Stimulated activated CD4-positive, alpha-beta T cell treated with anti-CD3 and anti-CD28 coated beads, Interleukin-1b, Interleukin-23, amount 100 ng/mL, for 48 hours (primary cell): ENCODE results near the gene PIP5K1C.
"Not testable (repeated sequence)": the region's sequence is repeated elsewhere in the genome, so short reads cannot be mapped to it uniquely, and the experiment has no call there.

Experiments used
- DNase-seq: peaks from one replicate; pipeline ENCODE4 v3.0.0-alpha.2; 2020

Gene PIP5K1C

DNA sequence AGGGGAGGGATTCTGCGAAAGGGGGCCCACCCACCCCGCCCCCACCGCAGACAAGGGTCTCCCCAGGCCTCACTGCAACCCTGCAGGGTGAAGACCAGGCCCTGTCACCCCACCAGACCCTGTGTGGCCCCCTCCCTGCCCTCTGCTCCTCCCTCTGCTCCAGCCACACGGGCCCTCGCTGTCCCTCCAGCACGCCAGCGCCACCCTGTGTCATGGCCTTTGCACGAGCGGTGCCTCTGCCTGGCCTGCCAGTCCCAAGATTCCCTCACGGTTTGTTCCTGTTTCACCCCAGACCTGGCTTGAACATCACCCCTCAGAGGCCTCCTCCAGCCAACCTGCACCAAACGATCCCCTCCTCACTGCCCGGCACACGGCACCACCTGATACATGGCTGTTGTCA lies 27.3 kb downstream of the PIP5K1C start:
- DNase-seq, result no peak

DNA sequence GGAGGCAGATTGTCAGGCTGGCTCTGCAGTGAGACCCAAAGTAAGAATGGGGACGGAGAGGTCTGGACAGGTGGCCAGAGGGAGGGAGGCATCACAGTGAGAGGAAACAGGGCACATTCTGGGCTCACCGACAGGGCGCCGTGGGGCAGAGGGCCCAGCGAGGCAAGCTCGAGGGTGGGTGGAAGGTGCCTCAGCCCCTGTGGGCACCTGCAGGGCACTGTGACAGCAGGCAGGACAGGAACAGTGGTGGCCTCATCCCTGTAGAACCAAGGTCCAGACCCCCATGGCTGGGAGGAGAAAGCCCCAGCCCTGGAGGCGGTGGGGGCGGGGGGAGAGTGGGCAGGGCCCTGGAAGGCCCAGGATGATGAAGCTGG lies 27.7 kb downstream of the PIP5K1C start:
- no peak for DNase-seq

DNA sequence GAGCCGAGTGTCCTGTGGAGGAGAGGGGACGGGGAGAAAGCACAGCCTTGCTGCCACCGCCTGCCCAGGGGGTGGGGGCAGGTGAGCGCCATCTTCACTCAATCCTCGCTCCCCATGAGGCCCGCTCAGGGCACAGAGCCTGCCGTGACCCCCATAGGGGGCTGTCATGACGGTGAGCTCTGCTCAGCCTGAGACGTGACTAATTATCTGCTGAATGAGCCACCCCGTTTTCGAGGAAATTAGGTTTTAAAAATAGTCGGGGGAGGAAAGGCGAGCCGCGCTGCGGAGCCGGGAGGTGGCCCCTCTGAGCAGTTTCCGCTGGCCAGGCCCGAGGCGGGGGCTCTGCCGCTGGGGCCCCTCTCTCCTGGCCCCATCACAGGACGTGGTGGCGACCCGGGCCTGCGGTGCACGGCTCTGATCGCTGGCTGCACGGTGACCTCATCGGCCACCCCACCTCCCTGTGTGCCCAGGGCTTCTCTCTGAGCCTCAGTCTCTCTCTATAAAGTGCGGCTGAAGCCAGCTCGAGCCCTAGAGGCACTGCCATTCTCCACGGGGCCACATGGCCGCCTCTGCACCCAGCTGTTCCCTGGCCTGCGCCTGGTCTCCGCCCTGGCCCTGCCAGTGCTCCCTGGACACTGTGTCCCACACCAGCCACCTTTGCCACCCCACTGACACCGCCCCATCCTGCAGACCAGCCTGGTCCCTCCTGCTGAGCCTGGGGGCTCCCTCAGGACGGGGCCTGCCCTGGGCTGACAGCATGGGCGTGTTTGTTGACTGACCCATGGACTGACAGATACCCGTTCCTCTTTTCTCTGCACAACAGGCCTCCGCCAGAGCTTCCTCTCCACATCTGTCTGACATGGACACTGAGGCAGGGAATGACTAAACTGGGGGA lies 28.3 kb downstream of the PIP5K1C start:
- peak; percentile 34 for DNase-seq

DNA sequence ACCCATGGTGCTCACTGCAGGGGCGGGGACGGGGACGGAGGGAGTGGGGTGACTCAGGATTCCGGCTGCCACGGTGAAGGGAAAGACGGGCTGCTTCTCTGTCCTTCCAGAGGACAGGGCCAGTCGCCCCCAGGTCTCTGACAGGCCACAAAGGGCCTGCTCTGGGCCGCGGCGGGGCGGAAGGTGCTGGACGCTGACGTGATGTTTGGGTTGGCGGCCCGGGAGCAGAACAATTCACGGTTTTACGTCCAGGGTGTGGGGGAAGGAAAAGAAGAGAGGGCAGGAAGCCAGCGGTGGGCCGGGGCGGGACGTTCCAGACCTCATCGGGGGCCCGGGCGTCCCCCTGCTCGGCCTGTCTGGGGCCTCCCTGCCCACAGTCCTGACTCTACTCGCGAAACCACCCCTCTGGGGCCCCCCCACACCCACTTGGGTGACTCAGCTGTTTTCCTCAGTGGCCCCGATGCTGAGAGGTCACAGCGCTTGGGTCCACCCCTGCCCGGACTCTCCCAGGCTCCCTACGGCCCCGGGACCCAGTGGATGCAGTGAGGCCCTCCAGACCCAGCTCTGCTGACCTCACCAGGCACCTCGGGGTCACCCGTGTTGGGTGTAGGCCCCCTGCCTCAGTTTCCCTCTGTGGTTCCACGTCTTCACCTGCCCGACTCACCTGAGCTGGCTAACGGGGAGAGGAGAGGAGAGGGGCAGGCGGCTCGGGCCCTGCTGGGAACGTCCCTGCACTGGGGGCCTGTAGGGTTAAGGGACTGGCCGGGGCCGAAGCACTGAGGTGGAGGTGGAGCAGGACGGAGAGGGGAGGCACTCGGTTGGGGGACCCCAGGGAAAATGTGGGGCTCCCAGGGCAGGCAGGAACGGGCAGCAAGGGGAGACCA lies 29.2 kb downstream of the PIP5K1C start:
- DNase-seq, result peak; percentile 42

DNA sequence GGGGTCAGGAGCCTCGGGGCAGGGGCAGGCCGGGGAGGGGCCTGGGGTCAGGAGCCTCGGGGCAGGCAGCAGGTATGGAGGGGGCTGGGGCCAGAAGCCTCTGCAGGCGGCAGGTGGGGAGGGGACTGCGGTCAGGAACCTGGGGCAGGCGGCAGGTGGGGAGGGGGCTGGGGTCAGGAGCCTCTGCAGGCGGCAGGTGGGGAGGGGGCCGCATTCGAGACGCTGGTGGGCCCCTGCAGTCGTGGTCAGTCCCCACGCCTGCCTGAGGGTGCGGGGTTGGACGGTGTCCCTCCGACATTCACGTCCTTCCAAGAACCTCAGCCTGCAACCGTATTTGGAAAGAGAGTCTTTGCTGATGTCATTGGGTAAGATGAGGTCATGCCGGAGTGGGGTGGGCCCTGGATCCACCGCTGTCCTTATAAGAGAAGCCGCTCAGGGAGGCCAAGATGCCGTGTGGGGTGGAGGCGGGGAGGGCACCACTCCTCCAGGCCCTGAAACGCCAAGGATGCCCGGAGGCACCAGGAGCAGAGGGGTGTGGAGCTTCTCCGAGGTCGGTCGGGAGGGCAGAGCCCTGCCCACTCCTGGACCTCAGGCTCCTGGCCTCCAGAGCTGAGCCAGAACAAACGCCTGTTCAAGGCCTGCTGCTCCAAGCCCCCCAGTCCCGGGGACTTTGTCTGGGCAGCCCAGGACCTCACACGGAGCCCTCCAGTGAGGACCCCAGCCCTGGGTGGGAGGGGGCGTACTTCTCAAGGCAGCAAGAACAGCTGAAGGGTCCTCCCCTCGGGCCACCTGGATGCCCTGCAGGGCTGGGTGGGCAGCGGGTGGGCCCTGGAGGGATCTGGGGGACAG lies 30.1 kb downstream of the PIP5K1C start:
- no peak for DNase-seq

DNA sequence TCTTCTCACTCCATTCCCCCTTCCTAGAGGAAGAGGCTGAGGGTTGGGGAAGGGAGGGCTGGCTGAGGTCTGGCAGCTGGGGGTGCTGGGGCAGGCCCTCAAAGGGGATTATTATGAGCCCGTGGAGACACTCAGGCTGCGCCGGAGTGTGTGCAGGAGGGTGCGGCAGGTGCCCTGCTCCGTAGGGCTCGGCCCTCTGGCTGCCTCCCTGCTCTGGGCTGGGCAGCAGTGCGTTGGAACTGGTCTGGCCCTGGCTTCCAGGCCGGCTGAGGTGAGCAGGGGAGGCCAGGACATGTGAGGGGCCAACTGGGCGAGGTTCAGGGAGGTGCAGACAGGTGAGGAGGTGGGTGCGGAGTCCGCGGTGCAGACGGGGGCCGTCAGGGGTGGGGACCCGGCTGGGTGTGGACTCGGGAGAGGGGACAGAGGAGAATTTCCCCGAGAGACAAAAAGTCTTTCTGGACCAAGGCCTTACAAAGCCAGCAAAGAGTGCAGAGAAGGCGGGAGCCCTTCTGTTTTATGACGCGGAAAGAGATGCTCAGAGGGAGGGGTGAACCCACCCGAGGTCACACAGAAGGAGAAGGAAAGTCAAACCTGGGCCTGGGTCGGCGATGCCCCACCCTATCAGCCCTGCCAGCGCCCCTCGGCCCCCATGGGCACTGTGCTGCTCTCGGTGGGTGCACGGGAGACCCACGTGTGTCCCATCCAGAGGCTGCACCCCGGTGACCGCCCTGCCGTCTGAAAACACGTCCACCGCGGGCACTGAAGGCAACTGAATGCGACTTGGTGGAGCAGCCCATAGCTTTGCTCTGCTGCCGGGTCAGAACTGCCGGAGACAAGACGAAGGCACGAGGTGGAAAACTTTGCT lies 31.0 kb downstream of the PIP5K1C start:
- no peak for DNase-seq

DNA sequence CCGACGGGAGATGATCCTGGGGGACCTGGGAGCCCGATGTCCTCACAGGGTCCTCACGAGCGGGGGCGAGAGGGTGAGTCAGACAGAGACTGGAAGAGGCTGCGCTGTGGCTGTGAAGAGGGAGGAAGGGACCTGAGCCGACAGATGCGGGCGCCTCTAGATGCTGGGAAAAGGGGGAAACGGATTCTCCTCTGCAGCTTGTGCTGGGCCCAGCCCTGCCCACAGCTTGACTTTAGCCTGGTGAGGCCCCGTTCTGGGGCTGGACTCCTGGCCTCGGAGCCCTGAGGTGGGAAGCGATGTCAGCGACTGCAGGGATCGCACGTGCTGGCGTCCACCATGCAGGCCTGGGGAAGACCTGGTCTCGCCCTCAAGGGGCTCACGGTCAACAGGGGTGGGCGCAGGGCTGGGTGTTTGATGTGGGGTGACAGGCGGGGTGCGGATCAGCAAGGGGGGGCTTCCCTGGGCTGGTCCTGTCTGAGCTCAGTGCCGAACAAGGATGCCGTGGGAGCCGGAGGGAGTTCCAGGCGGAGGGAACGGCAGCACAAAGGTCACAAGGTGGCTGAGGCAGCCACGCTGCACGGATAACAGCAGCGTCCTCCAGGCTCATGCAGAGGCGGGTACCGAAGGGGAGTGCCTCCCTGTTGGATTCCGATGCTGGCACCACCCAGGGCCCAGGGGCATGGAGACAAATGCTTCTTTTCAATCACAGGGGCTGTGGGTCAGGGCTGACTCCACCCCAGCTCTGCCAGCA lies 31.8 kb downstream of the PIP5K1C start:
- DNase-seq, result no peak

DNA sequence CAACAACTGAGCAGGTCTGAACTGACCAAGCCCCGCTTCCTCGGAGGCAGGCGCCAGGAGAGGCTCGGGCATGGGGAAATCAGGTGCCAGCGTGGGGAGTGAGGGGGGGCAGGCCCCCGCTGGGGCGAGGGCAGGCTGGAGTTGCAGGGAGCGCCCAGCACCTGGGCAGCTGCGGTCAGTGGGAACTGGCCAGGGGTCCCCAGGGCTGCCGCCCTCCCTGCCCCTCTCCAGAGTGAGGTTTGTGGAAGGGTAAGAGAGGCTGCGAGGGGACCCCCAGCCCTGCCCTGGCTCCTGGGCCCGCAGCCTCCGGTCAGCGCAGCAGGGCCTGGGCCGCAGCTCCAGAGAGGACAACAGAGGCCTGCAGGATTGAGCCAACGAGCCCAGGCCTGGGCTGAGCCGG lies 32.5 kb downstream of the PIP5K1C start:
- no peak for DNase-seq

DNA sequence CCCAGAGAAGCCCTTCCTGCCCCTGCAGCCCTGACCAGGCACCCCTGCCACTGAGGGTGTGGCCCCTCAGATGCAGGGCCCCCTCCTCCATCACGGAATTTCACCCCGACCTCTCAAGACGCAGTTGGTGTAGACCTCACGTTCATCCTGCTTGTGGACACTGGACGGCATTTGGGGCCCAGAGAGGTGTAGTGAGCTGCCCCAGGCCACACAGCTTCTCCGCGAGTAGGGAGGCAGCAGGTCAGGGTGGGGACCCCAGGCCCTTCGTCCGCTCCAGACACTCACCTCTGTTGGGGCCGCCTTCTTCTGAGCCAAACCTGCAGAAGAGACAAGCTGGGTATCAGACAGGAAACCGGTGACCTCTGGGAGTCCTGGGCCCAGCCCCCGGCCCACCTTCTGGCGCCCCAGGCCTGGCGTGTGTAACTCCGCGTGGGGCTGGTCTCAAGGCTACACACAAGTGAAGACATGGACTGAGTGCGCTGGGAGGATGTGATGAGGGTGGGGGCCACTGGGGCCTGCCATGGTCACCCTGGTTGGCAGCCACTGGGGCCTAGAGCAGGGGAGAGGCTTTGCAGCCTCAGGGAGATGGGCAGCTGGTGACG lies 33.1 kb downstream of the PIP5K1C start:
- no peak for DNase-seq

DNA sequence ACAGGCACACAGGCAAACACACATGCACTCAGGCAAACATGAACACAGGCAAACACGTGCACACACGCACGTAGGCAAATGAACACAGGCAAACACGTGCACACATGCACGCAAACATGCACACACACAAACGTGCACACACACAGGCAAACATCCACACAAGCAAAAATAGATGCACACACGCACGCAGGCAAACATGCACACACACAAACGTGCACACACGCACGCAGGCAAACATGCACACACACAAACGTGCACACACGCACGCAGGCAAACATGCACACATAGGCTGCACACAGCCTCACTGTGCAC lies 33.8 kb downstream of the PIP5K1C start:
- DNase-seq, result not testable (repeated sequence)

DNA sequence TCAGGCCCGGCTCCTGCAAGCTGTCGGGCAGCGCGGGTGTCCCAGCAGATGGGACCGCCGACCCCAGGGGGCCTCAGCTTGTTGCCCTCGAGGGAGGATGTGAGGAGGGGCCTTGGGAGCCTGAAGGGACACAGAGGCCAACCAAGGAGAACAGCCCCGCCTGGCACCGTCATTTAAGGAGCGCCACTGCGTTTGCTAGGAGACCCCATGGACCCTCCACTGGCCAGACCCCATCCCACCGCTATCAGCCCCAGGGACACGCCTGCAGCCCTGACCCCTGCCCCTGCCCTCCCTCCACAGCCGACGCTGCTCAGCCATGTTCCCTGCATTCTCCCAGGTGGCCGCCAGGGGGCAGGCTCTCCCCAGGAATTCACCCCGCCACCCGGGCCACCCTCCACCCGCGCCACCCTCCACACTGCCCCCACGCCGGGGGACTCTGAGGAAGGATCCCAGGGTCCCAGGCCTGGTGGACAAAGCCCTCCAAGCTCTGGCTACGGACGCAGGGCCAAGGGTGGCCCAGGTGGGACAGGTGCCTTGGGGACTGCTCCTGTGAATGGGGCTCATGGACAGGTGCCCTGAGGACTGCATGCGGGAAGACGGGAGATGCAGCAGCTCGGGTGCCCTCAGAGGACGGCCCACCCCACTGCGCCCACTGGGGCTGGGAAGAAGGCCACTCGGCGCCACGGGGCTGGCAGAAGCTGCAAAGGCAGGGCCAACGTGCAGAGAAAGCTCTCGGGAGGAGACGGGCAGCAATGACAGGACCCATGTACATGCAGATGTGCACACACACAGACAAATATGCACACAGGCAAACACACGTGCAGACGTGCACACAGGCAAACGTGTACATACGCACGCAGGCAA lies 34.4 kb downstream of the PIP5K1C start:
- DNase-seq, result peak; percentile 64

DNA sequence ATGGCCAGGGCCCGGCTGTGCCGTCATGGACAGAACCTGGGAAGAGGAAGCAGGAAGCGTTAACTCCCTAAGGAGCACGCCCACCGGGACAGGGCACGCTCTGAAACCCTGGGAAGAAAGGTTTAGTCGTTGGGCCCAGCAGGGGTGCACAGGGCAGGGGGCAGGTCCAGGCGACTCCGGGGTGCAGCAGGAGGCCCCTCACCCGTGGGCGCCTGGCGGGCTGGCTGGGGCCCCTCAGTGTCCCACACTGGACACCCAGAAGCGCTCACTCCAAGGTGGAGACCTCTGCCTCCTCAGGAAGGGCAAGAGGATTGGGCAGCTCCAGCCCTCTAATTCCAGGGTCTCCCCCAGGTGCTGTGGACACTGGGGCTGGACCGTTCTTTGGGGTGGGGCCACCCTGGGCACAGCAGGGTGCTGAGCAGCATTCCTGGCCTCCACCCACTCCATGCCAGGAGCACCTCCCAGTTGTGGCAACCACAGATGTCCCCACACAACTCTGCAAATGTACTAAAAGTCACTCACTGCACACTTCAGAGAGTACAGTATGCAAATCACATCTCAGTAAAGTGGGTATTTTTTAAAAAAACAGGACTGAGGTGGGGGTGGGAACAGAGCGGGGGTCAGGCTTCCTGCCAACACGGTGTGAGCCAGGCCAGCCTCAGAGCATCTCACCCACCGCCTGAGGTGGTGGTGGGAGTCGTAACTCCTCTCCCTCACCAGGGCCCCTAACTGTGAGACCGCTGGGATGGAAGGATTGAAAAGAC lies 35.2 kb downstream of the PIP5K1C start:
- DNase-seq, result no peak

DNA sequence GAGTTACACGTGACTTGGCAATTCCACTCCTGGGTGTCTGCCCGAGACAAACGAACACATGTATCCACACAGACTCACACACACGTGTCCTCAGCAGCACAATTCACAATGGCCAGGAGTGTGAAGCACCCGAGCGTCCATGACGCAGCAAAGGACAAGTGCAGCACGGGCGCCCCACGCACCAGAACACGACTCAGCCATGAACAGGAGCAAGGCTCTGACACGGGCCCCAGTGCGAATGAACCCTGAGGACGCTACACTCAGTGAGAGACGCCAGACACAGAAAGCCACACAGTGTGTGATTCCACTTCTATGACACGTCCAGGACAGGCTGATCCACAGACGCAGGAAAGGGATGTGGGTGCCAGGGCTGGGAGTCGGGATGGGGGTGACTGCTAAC lies 36.4 kb downstream of the PIP5K1C start:
- DNase-seq, result no peak

DNA sequence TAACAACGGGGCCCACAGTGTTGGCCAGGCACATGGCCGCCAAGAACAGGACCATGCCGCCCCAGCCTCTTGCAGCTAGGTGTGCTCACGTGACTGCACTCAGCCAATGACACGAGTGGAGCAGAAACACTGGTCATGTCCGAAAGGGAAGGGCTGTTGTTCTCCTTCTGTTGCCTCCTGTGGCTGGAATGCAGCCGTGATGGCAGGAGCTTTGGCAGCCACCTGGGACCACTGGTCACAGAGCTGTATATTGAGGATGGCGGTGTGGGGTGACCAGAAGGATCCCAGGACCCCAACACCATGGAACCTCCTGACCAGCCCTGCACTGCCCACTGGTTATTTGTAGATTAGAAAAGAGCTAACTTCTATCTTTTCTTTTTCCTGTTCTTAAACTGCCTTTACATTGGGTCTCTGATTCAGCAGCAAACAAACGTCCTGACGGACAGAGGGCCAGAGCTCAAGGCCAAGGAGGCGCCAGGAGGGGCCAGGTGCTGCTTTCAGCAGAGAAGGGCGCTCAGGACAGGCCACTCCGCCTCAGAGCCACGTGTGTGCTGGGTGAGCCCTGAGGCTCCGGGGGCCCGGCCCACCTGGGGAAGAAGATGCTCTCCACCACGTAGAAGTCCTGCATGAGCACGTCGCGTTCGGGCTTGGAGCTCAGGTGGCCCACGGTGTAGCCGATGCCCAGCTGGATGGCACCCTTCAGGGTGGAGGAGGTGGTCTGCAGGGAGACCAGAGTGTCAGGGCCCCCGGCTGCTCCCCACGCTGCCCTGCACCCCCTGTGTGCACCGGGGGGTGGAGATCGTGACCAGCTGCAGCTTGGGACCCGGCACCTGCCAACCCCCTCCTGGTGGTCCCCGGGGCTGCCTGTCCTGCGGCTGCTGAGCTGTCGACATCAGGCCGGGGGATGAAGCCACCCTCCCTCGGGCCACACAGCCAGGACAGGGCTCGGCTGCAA lies 38.7 kb downstream of the PIP5K1C start:
- DNase-seq, result no peak

DNA sequence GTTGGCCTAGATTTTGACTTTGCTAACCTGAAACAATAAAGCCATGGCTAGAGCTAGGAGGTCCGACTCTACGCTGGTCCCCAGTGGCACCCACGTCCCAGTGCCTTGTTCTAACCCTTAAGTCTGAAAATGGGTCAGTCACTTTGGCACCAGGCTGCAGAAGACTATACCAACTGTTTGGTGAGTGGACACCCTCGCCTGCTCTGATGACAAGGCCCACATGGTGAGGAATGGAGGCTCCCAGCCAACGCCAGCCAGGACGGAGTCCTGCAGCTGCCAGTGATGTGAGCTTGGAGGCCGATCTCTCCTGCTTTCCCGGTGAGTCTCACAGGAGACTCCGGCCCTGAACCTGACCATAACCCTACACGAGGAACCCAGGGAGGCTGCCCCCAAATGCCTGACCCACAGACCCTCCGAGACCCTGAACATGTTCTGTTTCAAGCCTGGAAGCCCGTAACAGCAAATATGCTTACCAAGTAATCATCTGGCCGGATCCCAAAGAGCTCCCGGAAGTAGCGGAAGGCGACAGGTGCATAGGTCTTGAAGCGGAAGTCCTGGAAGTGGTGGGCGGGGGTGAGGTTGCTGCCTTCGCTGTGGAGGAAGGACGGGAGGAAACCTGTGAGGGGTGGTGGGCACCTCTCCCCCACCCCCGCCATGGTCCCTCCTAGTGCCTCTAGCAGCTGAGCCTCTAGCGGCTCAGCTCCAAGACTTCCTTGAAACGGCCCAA lies 39.6 kb downstream of the PIP5K1C start:
- no peak for DNase-seq

DNA sequence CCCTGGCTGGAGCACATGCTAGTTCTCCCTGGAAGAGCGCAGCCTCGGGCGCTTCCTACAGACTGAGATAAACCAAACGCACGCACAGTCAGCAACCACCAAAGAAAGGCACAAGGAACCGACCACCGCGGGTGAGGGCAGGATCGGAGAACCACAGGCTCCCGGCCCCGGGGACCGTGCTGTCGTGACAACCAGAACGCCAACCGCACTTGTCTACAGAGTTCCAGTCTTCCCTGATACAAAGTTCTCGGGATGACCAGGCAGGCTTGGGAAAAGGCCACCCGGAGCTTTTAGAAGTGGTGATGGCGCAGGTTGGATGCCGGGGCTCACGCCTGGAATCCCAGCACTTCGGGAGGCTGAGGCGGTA lies 40.5 kb downstream of the PIP5K1C start:
- no peak for DNase-seq
